ENCODE results near the gene RGP1. TPM values are rescaled to one million over a fixed set of nuclear protein-coding genes. Genes with fewer than 3 reads are reported as not detected.
A peak's percentile ranks its signal among the peaks of the same experiment; 100 is the strongest.

Gene RGP1
- total and polyA plus RNA-seq, 9 of the 15 experiments (the other 6 are each of a cell fraction or from before 2014, with no cell fraction given), result 0.42 to 13.8 (median 6.7) TPM

DNA sequence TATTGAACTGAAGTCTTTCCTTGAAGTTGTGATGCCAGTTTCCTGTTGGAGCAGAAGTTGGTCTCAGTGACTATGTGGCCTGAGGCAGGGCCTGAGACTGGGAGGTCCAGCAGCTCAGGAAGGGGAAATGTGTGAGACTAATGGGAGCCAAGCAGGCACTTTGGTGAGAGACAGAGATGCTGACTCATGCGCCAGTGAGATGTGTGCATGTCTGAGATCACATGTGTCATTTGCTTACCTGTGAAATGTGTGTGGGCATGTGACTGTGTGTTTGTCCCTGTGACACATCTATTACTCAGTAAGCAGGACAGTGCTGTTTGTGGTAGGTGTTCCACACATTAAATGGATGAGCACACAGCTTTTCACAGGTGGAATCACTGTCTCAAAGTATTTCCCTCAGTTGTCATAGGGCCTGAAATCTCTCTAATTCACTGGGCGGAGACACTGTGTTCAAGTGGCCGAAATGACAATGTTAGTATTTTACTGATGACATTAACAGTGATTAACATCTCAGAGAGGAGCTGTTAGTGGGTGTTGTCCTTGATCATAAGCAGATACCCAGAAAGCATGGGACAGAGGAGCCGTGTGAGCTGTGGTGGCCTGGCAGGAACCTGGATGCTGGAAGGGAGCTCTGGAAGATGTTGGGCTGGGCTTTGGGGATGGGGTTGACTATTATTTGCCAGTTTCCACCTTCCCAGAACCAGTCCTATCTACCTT is 49.7 kb downstream of the RGP1 start:
- Histone ChIP-seq H3K27ac (ENCODE audit: extremely low read depth, low read depth, low read length) (peak overlapping the region; percentile 62; the same call in 2 of the 3 replicates), H2AFZ (ENCODE audit: low read depth, low read length) (peak overlapping the region; percentile 40; the same call in 1 of the 2 replicates), H3K4me2 (ENCODE audit: insufficient read depth, low read length) (peak overlapping the region; percentile 46; the same call in 1 of the 2 replicates), H3K9ac (ENCODE audit: insufficient read depth in 1 of 2, low read depth in 2 of 2, low read length in 2 of 2) (peak overlapping the region in 1 of 2 experiments; percentile 25; a peak in 1 of 4 replicates), H3K36me3 (ENCODE audit: control insufficient read depth, insufficient read depth, low read length) (peaks cover 18% of the 10 kb centered on the region; the same call in 2 of the 3 replicates), H3K4me3 (no peak overlapping the region), H3K4me1 (replicated peaks in 1 of 2; ENCODE audit: control insufficient read depth in 2 of 2, insufficient read depth in 2 of 2, low read length in 2 of 2) (peaks cover 17 to 35% of the 10 kb centered on the region in 2 experiments; a peak in 4 of 5 replicates), H3K79me2 (ENCODE audit: control insufficient read depth, insufficient read depth, low read length) (no peaks in the 10 kb centered on the region; the same call in 2 of the 3 replicates), H4K20me1 (replicated peaks; ENCODE audit: control insufficient read depth, insufficient read depth, low read length) (no peaks in the 10 kb centered on the region), H3K9me3 (replicated peaks; ENCODE audit: control insufficient read depth, insufficient read depth, low read depth, low read length) (no peaks in the 10 kb centered on the region), H3K9me1 (ENCODE audit: control insufficient read depth, insufficient read depth, low read length) (no peaks in the 10 kb centered on the region), H3K27me3 (ENCODE audit: control insufficient read depth in 2 of 2, insufficient read depth in 2 of 2, low read length in 2 of 2) (no peaks in the 10 kb centered on the region)
- ChIA-PET CTCF (ENCODE audit: low intra/inter-chr PET ratio) (no interaction called here), POLR2A (interaction anchor here (0.7 to 1.9 kb wide), 3 partner anchors 16 to 1182 kb away, joined by 3 to 5 read pairs (median 3); partner anchors contain the start of gene HINT2)
- peak; percentile 40 to 73 (median 50) for DNase-seq (ENCODE audit: extremely low read depth in 1 of 4, low spot score in 3 of 4)
- WGBS (ENCODE audit: insufficient coverage, low coverage, missing lambda C conversion rate), result 56% methylated on average over 4 of the region's 4 CpGs
- no TSS peak for BruUV-seq (replicated peaks)
- in situ Hi-C loops (cut with MboI), result loop anchor here (10.0 kb wide), 1 partner anchor 86 kb away; no protein-coding TSS in a partner anchor
- intact Hi-C loops (cut with micrococcal nuclease), result no loop called here
- ATAC-seq, result peak; percentile 78
- FAIRE-seq, result peak; percentile 92
- no peak for TF ChIP-seq PTTG1 (tag; IDR thresholded peaks at IDR 0.05; ENCODE audit: low read depth)
- TF ChIP-seq, protein P1, sequence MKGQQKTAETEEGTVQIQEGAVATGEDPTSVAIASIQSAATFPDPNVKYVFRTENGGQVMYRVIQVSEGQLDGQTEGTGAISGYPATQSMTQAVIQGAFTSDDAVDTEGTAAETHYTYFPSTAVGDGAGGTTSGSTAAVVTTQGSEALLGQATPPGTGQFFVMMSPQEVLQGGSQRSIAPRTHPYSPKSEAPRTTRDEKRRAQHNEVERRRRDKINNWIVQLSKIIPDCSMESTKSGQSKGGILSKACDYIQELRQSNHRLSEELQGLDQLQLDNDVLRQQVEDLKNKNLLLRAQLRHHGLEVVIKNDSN (CRISPR knock-in tag; IDR thresholded peaks at IDR 0.05), result peak; percentile 55; the same call in 1 of the 2 replicates
- no peak for TF ChIP-seq EZH2 (IDR thresholded peaks at IDR 0.05; ENCODE audit: borderline replicate concordance, low read depth, low read length)
- peak; percentile 76; the same call in 1 of the 2 replicates for TF ChIP-seq JUND (IDR thresholded peaks at IDR 0.05; ENCODE audit: borderline replicate concordance, low read depth, low read length)
- TF ChIP-seq JUND (tag; IDR thresholded peaks at IDR 0.05; ENCODE audit: borderline replicate concordance, low read depth, low read length), result peak; percentile 56; the same call in 1 of the 3 replicates
- no peak for TF ChIP-seq CC2D1A (IDR thresholded peaks at IDR 0.05)
- peak; percentile 9 for TF ChIP-seq PHF20 (IDR thresholded peaks at IDR 0.05; ENCODE audit: partially characterized antibody)
- TF ChIP-seq FOXJ3 (CRISPR knock-in tag; IDR thresholded peaks at IDR 0.05), result no peak
- no peak for TF ChIP-seq HSF4 (CRISPR knock-in tag; IDR thresholded peaks at IDR 0.05; ENCODE audit: borderline replicate concordance)
- no peak for TF ChIP-seq RBM17 (IDR thresholded peaks at IDR 0.05; ENCODE audit: borderline replicate concordance, low read depth, low read length)
- TF ChIP-seq ATF7 (IDR thresholded peaks at IDR 0.05), result 0 out of 2 replicates have a peak, but pooled peaks have one; percentile 19
- TF ChIP-seq ZSCAN29 (IDR thresholded peaks at IDR 0.05), result no peak
- peak; percentile 97 for TF ChIP-seq ZNF316 (IDR thresholded peaks at IDR 0.05)
- 0 out of 2 replicates have a peak, but pooled peaks have one; percentile 28 for TF ChIP-seq MAX (CRISPR knock-in tag; IDR thresholded peaks at IDR 0.05)
- TF ChIP-seq CTBP1 (IDR thresholded peaks at IDR 0.05; ENCODE audit: borderline replicate concordance), result peak; percentile 33; the same call in 1 of the 2 replicates
- TF ChIP-seq PRPF4 (IDR thresholded peaks at IDR 0.05; ENCODE audit: insufficient read depth, low read depth, low read length, poor library complexity, severe bottlenecking), result no peak
- TF ChIP-seq GTF2B (IDR thresholded peaks at IDR 0.05; ENCODE audit: extremely low read depth, insufficient read length), result no peak
- no peak for TF ChIP-seq PURB (CRISPR knock-in tag; IDR thresholded peaks at IDR 0.05; ENCODE audit: low read depth)
- TF ChIP-seq TCFL5 (CRISPR knock-in tag; conservative IDR thresholded peaks at IDR 0.05), result no peak
- peak; percentile 37 for TF ChIP-seq MEIS2 (IDR thresholded peaks at IDR 0.05; ENCODE audit: partially characterized antibody)
- no peak for TF ChIP-seq ZNF431 (CRISPR knock-in tag; IDR thresholded peaks at IDR 0.05)
- TF ChIP-seq HNRNPH1 (optimal IDR thresholded peaks at IDR 0.05; ENCODE audit: low read depth, low read length), result no peak
